RWPE1 (cell line): ENCODE results near the gene PER1.

ENCODE experiments used
- CTCF ChIA-PET: fragments of 350-600 bp; sonication (Branson Sonifier 250); formaldehyde crosslinking; extraction: SDS; loops from one replicate; lab custom pipeline; 2021; lab: Yijun Ruan, JAX
- POLR2A ChIA-PET: fragments of 400-600 bp; formaldehyde crosslinking; extraction: SDS; loops from one replicate; lab custom pipeline; 2020; ENCODE audit warnings: antibody characterized with exemption; ENCODE audit not compliant: low non-redundant PET; lab: Yijun Ruan, JAX
- DNase-seq: peaks from one replicate; pipeline ENCODE4 v3.0.0; 2012; ENCODE audit warnings: low spot score
- H3K27ac ChIP-seq: fragments of 450-650 bp; 2 replicates; pipeline ENCODE4 v1.5.1; 2017
- CTCF ChIP-seq: fragments of 450-650 bp; conservative IDR thresholded peaks from 2 replicates; pipeline ENCODE4 v1.5.1; 2017; ENCODE audit warnings: low read depth, mild to moderate bottlenecking

Gene PER1

GRCh38 chr17:8146381-8147140 is 5.6 kb downstream of the PER1 start:
- ChIA-PET CTCF (no interaction called here), POLR2A (no interaction called here)
- no peak for DNase-seq
- TF ChIP-seq CTCF = no peak
- H3K27ac ChIP-seq = peak overlapping the region; percentile 98

- TF ChIP-seq CTCF = no peak
Observed at GRCh38 chr17:8145811-8146210, 6.4 kb downstream of the PER1 start.

GRCh38 chr17:8144401-8145231 is 7.6 kb downstream of the PER1 start:
- CTCF ChIA-PET = interaction anchor here (0.6 kb wide), 1 partner anchor 98 kb away, joined by 3 read pairs; no protein-coding TSS in a partner anchor

More at GRCh38 chr17:8145811-8146210, 6.4 kb downstream of the PER1 start:
- CTCF ChIA-PET = no interaction called here
- H3K27ac ChIP-seq = peak overlapping the region; percentile 98
- DNase-seq = no peak
- POLR2A ChIA-PET = no interaction called here

DNA sequence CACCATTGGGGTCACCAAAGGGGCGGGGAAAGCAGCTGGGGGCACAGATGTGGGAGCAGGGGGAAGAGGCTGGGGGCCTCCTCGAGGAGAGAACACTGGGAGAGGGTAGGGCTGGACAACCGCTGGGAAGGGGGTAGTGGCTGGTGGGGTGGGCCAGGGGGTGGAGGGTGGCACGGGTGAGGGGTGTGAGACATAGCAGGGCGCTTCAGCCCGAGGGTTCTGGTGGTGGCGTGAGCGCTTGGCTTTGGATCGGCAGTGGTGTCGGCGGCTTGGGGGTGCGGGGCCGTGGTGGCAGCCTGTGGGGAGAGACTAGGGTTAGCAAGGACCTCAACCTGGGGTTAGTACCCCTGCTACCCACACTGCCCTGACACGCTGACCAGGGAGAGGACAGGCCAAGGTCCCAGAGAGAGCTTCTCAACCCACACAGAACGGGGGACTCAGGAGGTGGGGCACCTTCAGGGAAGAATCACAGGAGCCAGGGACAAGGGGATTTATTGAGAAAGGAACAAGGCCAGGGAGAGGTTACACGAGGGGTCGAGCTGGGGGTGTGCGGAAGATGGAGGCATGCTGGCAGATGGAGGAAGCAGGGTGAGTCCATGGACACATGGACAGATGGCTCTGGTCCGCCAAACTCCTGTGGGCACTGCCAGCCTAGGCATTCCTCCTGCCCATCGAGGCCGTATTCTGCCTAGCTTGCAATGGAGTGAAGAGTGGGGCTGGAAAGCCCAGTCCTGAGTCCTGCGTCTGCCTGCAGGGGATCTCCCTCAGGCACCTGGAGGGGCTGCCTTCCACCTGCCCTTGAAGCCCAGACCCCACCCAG is 8.4 kb downstream of the PER1 start:
- ChIA-PET CTCF (interaction anchor here (0.6 kb wide), 1 partner anchor 99 kb away, joined by 3 read pairs; no protein-coding TSS in a partner anchor), POLR2A (interaction anchor here (0.9 kb wide), 1 partner anchor 66 kb away, joined by 4 read pairs; the partner anchor contains the start of gene AURKB)
- DNase-seq = no peak
- peak overlapping the region; percentile 98 for H3K27ac ChIP-seq
- no peak for TF ChIP-seq CTCF

More at GRCh38 chr17:8144401-8145231, 7.6 kb downstream of the PER1 start:
- H3K27ac ChIP-seq = peak overlapping the region; percentile 98
- DNase-seq = no peak
- POLR2A ChIA-PET = interaction anchor here (0.9 kb wide), 1 partner anchor 65 kb away, joined by 4 read pairs; the partner anchor contains the start of gene AURKB
- TF ChIP-seq CTCF = no peak

- peak overlapping the region; percentile 98 for H3K27ac ChIP-seq
- TF ChIP-seq CTCF = no peak
- DNase-seq = no peak
- CTCF ChIA-PET = no interaction called here
- POLR2A ChIA-PET = interaction anchor here (0.9 kb wide), 1 partner anchor 67 kb away, joined by 4 read pairs; the partner anchor contains the start of gene AURKB
Observed at GRCh38 chr17:8142887-8143580, 9.2 kb downstream of the PER1 start.
